ENCODE data around the gene TENM3. TPM values are rescaled to one million over a fixed set of nuclear protein-coding genes. Genes with fewer than 3 reads are reported as not detected.

TENM3 gene
- polyA plus RNA-seq, 1 of the 3 experiments (the other 2 are of a cell fraction), result 10.4 TPM

DNA sequence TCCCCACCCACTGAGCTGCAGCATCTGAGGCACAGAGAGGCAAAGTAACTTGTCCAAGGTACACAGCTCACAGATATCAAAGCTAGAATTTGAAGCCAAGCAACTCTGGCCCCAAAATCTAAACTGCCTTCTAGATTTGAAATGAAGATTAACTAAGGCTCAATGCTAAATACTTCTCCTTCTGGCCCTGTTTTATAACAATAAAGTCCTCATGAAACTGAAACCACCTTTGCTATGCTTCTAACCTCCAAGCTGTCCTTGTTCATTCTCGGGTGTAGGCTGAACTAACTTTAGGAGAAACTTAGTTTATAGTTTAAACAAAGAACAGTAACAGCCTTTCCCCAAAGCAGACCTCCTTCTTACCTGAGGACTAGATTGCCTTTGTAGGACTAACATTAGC lies 580.4 kb downstream of the TENM3 start:
- Histone ChIP-seq H3K27me3 (ENCODE audit: insufficient read depth) (no peaks in the 10 kb centered on the region), H3K9me2 (no peaks in the 10 kb centered on the region), H3K79me2 (ENCODE audit: insufficient read depth) (no peaks in the 10 kb centered on the region), H3K9ac (no peak overlapping the region), H3K4me1 (ENCODE audit: control insufficient read depth in 1 of 2, insufficient read depth in 2 of 2, low read depth in 1 of 2, low read length in 1 of 2) (no peaks in the 10 kb centered on the region), H3K9me3 (no peaks in the 10 kb centered on the region), H2AFZ (ENCODE audit: low read depth) (no peak overlapping the region), H3K27ac (ENCODE audit: low read depth in 2 of 2, low read length in 1 of 2) (no peak overlapping the region), H3K4me3 (ENCODE audit: low read depth in 2 of 2, low read length in 1 of 2) (no peak overlapping the region), H4K20me1 (ENCODE audit: insufficient read depth) (no peaks in the 10 kb centered on the region), H3F3A (replicated peaks; ENCODE audit: insufficient read depth) (no peaks in the 10 kb centered on the region), H3K36me3 (replicated peaks in 1 of 2; ENCODE audit: control insufficient read depth in 1 of 2, insufficient read depth in 2 of 2, low read length in 1 of 2) (no peaks in the 10 kb centered on the region), H3K4me2 (no peak overlapping the region)
- ChIA-PET CTCF (interaction anchor here (0.6 to 1.3 kb wide), 2 partner anchors 115 to 1491 kb away, joined by 3 read pairs; no protein-coding TSS in a partner anchor), POLR2A (no interaction called here)
- TF ChIP-seq, protein P1, sequence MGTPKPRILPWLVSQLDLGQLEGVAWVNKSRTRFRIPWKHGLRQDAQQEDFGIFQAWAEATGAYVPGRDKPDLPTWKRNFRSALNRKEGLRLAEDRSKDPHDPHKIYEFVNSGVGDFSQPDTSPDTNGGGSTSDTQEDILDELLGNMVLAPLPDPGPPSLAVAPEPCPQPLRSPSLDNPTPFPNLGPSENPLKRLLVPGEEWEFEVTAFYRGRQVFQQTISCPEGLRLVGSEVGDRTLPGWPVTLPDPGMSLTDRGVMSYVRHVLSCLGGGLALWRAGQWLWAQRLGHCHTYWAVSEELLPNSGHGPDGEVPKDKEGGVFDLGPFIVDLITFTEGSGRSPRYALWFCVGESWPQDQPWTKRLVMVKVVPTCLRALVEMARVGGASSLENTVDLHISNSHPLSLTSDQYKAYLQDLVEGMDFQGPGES (IDR thresholded peaks at IDR 0.05; ENCODE audit: low read depth, low read length), result no peak
- TF ChIP-seq SIN3A (IDR thresholded peaks at IDR 0.05; ENCODE audit: borderline replicate concordance, low read depth, low read length), result no peak
- TF ChIP-seq, protein P2, sequence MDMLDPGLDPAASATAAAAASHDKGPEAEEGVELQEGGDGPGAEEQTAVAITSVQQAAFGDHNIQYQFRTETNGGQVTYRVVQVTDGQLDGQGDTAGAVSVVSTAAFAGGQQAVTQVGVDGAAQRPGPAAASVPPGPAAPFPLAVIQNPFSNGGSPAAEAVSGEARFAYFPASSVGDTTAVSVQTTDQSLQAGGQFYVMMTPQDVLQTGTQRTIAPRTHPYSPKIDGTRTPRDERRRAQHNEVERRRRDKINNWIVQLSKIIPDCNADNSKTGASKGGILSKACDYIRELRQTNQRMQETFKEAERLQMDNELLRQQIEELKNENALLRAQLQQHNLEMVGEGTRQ (IDR thresholded peaks at IDR 0.05; ENCODE audit: borderline replicate concordance, low read depth, low read length), result no peak
- TF ChIP-seq, protein P3, sequence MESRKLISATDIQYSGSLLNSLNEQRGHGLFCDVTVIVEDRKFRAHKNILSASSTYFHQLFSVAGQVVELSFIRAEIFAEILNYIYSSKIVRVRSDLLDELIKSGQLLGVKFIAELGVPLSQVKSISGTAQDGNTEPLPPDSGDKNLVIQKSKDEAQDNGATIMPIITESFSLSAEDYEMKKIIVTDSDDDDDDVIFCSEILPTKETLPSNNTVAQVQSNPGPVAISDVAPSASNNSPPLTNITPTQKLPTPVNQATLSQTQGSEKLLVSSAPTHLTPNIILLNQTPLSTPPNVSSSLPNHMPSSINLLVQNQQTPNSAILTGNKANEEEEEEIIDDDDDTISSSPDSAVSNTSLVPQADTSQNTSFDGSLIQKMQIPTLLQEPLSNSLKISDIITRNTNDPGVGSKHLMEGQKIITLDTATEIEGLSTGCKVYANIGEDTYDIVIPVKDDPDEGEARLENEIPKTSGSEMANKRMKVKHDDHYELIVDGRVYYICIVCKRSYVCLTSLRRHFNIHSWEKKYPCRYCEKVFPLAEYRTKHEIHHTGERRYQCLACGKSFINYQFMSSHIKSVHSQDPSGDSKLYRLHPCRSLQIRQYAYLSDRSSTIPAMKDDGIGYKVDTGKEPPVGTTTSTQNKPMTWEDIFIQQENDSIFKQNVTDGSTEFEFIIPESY (IDR thresholded peaks at IDR 0.05; ENCODE audit: borderline replicate concordance, low read depth), result no peak
- TF ChIP-seq MEF2A (IDR thresholded peaks at IDR 0.05; ENCODE audit: borderline replicate concordance, low read depth), result no peak
- TF ChIP-seq TAF1 (IDR thresholded peaks at IDR 0.05; ENCODE audit: borderline replicate concordance, low read depth, low read length), result no peak
- no peak for TF ChIP-seq TCF12 (IDR thresholded peaks at IDR 0.05)
- WGBS (ENCODE audit: low lambda C conversion rate), result 63% methylated on average over 1 of the region's 1 CpG
- no peak for DNase-seq

DNA sequence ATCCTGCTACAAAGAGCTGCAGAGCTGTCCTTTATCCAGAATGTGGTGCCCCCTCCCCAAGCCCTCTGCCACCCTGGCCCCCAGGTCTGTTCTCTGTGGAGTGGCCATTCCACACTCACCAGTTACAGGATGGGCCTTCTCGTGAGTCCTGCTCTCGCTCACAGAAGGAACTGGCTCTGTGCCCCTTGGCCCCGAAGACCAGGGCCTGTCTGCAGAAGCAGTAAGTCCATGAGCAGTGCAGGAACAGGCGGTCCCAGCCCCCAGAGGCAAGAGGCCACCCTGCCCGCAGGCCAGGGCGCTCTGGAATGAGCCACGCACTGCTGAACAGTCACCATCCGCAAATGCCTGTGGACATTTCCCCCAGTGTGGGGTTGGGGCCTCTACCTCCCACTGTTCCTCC lies 581.8 kb downstream of the TENM3 start:
- Histone ChIP-seq H3K9ac (no peak overlapping the region), H2AFZ (ENCODE audit: low read depth) (no peak overlapping the region), H3K27me3 (ENCODE audit: insufficient read depth) (no peaks in the 10 kb centered on the region), H3K9me3 (no peaks in the 10 kb centered on the region), H3K79me2 (ENCODE audit: insufficient read depth) (no peaks in the 10 kb centered on the region), H4K20me1 (ENCODE audit: insufficient read depth) (no peaks in the 10 kb centered on the region), H3K27ac (ENCODE audit: low read depth in 2 of 2, low read length in 1 of 2) (no peak overlapping the region), H3K9me2 (no peaks in the 10 kb centered on the region), H3K4me1 (ENCODE audit: control insufficient read depth in 1 of 2, insufficient read depth in 2 of 2, low read depth in 1 of 2, low read length in 1 of 2) (no peaks in the 10 kb centered on the region), H3K4me2 (no peak overlapping the region), H3K4me3 (ENCODE audit: low read depth in 2 of 2, low read length in 1 of 2) (no peak overlapping the region), H3K36me3 (replicated peaks in 1 of 2; ENCODE audit: control insufficient read depth in 1 of 2, insufficient read depth in 2 of 2, low read length in 1 of 2) (no peaks in the 10 kb centered on the region), H3F3A (replicated peaks; ENCODE audit: insufficient read depth) (no peaks in the 10 kb centered on the region)
- CTCF ChIA-PET, result no interaction called here
- TF ChIP-seq, protein P2 (IDR thresholded peaks at IDR 0.05; ENCODE audit: borderline replicate concordance, low read depth, low read length), result no peak
- TF ChIP-seq, protein P4, sequence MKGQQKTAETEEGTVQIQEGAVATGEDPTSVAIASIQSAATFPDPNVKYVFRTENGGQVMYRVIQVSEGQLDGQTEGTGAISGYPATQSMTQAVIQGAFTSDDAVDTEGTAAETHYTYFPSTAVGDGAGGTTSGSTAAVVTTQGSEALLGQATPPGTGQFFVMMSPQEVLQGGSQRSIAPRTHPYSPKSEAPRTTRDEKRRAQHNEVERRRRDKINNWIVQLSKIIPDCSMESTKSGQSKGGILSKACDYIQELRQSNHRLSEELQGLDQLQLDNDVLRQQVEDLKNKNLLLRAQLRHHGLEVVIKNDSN (IDR thresholded peaks at IDR 0.05; ENCODE audit: borderline replicate concordance, low read depth), result no peak
- no peak for TF ChIP-seq NFIC (IDR thresholded peaks at IDR 0.05; ENCODE audit: borderline replicate concordance)
- TF ChIP-seq GABPA (IDR thresholded peaks at IDR 0.05; ENCODE audit: low read depth), result no peak
- TF ChIP-seq, protein P1 (IDR thresholded peaks at IDR 0.05; ENCODE audit: low read depth, low read length), result no peak
- no peak for TF ChIP-seq TEAD4 (IDR thresholded peaks at IDR 0.05; ENCODE audit: borderline replicate concordance, insufficient read depth)
- TF ChIP-seq CHD2 (IDR thresholded peaks at IDR 0.05; ENCODE audit: low read length, partially characterized antibody), result no peak
- TF ChIP-seq NRF1 (IDR thresholded peaks at IDR 0.05; ENCODE audit: low read depth, low read length), result no peak
- POLR2A ChIA-PET, result no interaction called here
- 89% methylated on average over 4 of the region's 8 CpGs for WGBS (ENCODE audit: low lambda C conversion rate)
- DNase-seq, result no peak
